HAP-1 (cell line): ENCODE results near the gene POGZ.

Experiments
- DNase-seq, 2 experiments: peaks; one replicate each; pipeline ENCODE4 v3.0.0-alpha.2; 2016 to 2020; ENCODE audit warnings: low spot score in 2 of 2
- H3K27me3 ChIP-seq: fragments of 250-450 bp; sonication (Bioruptor Pico); 2 replicates; pipeline ENCODE4 v1.5.1; 2020; ENCODE audit warnings: low read depth, mild to moderate bottlenecking, moderate library complexity
- H3K36me3 ChIP-seq: fragments of 250-450 bp; sonication (Bioruptor Pico); replicated peaks from 2 replicates; pipeline ENCODE4 v1.5.1; 2020; ENCODE audit warnings: mild to moderate bottlenecking
- H3K4me1 ChIP-seq: fragments of 250-450 bp; sonication (Bioruptor Pico); 2 replicates; pipeline ENCODE4 v1.5.1; 2020; ENCODE audit warnings: mild to moderate bottlenecking
- H3K4me3 ChIP-seq: fragments of 250-450 bp; sonication (Bioruptor Pico); 2 replicates; pipeline ENCODE4 v1.5.1; 2020; ENCODE audit warnings: mild to moderate bottlenecking, moderate library complexity
- H3K9me3 ChIP-seq: fragments of 250-450 bp; sonication (Bioruptor Pico); 2 replicates; pipeline ENCODE4 v1.5.1; 2020; ENCODE audit warnings: mild to moderate bottlenecking, moderate library complexity
- in situ Hi-C: fragments of 300-500 bp; cut with MboI; formaldehyde crosslinking; loops from 3 replicates; pipeline ENCODE4 v1.14.3; 2020; ENCODE audit warnings: low sequenced_read_pairs, inconsistent platforms, mixed read lengths

Gene POGZ

GRCh38 chr1:151425103-151425502, 34.2 kb downstream of the POGZ start:
- Histone ChIP-seq H3K4me1 (no peaks in the 10 kb centered on the region), H3K4me3 (no peak overlapping the region), H3K27me3 (no peaks in the 10 kb centered on the region), H3K36me3 (peaks cover 85% of the 10 kb centered on the region), H3K9me3 (no peaks in the 10 kb centered on the region)
- DNase-seq: no peak
- in situ Hi-C loops: no loop called here

DNA sequence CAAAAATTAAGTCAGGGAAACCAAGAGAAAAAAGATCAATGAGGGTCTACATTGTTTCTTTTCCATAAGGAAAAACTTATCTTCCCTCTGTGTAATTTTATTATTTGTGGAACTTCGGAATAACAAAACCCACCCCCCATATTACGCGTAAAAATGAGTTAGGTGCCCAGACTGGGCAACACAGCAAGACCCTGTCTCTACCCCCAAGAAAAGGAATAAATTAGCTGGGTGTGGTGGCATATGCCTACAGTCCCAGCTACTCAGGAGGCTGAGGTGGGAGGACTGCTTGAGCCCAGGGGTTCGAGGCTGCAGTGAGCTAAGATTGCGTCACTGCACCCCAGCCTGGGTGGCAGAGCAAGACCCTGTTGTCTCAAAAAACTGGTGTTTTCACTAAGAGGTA, 39.5 kb downstream of the POGZ start:
- in situ Hi-C loops: no loop called here
- Histone ChIP-seq H3K36me3 (peaks cover 70% of the 10 kb centered on the region), H3K9me3 (no peaks in the 10 kb centered on the region), H3K4me3 (no peak overlapping the region), H3K4me1 (no peaks in the 10 kb centered on the region), H3K27me3 (no peaks in the 10 kb centered on the region)
- no peak for DNase-seq

DNA sequence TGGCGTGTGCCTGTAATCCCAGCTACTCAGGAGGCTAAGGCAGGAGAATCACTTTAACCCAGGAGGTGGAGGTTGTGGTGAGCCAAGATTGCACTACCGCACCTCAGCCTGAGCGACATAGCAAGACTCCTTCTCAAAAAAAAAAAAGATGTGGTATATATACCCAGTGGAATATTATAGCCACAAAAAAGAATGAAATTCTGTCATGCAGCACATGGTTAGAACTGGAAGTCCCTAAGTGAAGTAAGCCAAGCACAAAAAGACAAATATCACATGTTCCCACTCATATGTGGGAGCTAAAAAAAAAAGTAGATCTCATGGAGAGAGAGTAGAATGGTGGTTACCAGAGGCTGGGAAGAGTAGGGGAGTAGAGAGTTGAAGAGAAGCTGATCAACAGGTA, 41.2 kb downstream of the POGZ start:
- Histone ChIP-seq H3K4me1 (no peaks in the 10 kb centered on the region), H3K4me3 (no peak overlapping the region), H3K36me3 (peaks cover 65% of the 10 kb centered on the region), H3K9me3 (no peaks in the 10 kb centered on the region), H3K27me3 (no peaks in the 10 kb centered on the region)
- no peak for DNase-seq
- in situ Hi-C loops: no loop called here

GRCh38 chr1:151416231-151416630, 43.1 kb downstream of the POGZ start:
- Histone ChIP-seq H3K4me3 (no peak overlapping the region), H3K36me3 (peaks cover 63% of the 10 kb centered on the region), H3K9me3 (no peaks in the 10 kb centered on the region), H3K27me3 (no peaks in the 10 kb centered on the region), H3K4me1 (no peaks in the 10 kb centered on the region)
- DNase-seq: no peak
- in situ Hi-C loops: no loop called here

DNA sequence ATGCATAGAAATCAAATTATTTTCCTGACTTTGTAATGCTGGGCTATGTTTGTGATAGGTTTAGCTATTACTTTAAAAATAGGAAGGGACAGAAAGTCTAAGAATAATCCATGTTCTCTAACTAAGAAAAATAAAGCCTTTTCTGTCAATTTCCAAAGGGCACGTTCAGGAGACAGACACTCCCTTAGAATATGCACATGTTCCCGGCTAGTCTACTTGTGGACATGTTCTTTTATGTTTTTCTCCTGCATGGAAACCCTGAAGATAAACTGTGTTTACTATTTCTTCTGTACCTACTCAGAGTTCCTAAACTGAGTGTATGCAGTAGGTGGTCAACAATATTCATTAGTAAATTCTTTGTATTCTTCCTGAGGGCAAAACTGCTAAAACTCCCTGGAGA, 47.4 kb downstream of the POGZ start:
- no peaks in the 10 kb centered on the region for H3K4me1 ChIP-seq
- no peak for DNase-seq
- no peak overlapping the region for H3K4me3 ChIP-seq
- in situ Hi-C loops: no loop called here
- no peaks in the 10 kb centered on the region for H3K9me3 ChIP-seq
- no peaks in the 10 kb centered on the region for H3K27me3 ChIP-seq
- H3K36me3 ChIP-seq: peaks cover 84% of the 10 kb centered on the region

DNA sequence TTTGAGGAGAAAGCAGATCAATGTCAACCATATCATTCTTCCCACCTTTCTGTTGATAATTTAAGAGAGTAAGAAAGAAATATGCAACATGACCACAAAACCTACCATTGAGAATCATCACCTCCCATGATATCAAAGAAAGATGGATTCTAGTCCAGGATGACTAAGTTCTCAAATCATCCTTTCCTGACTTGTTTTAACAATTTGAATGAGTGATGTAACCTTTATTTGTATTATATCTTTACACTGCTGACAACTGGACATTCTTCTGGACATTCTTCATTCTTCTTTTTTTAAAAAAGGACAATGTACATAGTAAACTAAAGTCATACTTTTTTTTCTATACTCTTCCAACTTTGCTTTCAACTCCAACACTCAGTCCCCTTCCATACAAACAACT, 50.4 kb downstream of the POGZ start:
- Histone ChIP-seq H3K9me3 (no peaks in the 10 kb centered on the region), H3K36me3 (peaks cover 86% of the 10 kb centered on the region), H3K27me3 (no peaks in the 10 kb centered on the region), H3K4me3 (no peak overlapping the region), H3K4me1 (no peaks in the 10 kb centered on the region)
- no peak for DNase-seq
- in situ Hi-C loops: no loop called here

DNA sequence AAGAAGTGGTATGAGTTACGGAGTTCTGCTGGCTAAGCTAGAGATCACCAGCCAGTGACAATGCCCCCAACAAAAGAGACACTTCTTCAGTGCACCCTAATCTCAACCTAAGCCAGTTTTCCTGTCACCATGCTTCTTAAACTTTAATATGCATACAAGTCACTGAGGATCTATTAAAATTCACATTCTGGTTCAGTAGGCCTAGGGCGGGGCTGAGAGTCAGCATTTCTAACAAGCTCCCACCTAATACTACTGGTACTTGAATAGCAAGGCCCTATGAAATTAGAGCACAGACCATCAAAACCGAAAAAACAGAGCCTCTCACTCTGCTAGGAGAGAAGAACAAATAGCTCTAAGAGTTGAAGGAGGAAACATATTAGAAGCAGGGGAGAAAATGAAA, 52.0 kb downstream of the POGZ start:
- Histone ChIP-seq H3K4me1 (no peaks in the 10 kb centered on the region), H3K4me3 (no peak overlapping the region), H3K36me3 (peaks cover 91% of the 10 kb centered on the region), H3K27me3 (no peaks in the 10 kb centered on the region), H3K9me3 (no peaks in the 10 kb centered on the region)
- DNase-seq: no peak
- in situ Hi-C loops: no loop called here

DNA sequence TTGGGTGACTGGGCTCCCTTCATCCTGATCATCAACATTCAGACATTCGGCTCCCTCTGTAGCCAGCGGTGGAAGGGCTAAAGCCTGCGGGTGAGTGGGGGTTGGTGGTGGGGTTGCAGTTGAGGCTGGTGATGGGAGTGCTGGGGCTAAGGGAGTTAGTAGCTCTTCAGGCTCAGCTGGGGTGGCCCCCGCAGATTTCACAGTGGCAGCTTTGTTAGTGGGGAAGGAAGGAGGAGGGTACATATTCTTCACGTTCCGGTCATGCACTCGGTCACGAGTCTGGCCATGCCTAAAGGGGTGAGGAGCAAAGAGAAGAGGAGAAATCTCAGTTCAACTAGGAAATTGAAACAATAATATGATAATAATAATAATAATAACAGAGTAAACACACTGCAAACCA, 53.1 kb downstream of the POGZ start:
- in situ Hi-C loops: no loop called here
- Histone ChIP-seq H3K4me3 (no peak overlapping the region), H3K27me3 (no peaks in the 10 kb centered on the region), H3K4me1 (no peaks in the 10 kb centered on the region), H3K36me3 (peaks cover 87% of the 10 kb centered on the region), H3K9me3 (no peaks in the 10 kb centered on the region)
- no peak for DNase-seq

DNA sequence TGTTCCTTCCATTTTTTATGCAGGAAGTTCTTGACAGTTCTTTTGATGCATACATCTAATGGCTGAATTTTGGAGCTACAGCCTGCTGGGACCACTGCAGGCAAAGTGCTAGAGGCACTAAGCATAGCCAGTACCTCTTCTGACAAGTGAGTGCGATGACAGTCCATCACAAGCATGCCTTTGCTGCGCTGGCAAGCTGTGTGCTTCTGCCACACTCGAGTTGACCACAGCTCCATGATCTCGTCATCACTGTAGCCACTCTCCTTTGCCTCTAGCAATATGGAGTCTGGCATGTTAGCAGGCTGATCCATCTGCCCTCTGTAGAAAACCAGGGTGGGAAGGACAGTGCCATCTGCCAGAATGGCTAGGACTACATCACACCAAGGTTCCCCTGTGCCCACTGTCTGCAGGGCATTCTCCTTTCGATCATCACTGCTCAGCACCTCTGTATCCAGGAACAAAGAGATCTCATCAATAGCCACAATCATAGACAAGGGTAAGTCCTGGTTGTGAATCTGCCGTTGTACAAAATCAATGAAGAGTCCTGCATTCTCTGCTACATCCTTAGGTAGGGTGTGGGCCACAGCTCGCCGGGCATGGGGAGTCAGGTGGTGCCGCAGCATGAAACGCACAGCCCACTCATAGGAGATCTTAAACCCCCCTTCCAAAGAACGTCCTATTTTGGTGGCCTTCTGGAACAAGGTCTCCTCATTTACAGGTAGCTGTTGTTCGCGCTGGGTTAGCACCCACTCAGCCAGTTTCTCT, 53.9 kb downstream of the POGZ start:
- Histone ChIP-seq H3K4me3 (no peak overlapping the region), H3K36me3 (peaks cover 87% of the 10 kb centered on the region), H3K27me3 (no peaks in the 10 kb centered on the region), H3K9me3 (no peaks in the 10 kb centered on the region), H3K4me1 (peaks cover 5% of the 10 kb centered on the region)
- in situ Hi-C loops: no loop called here
- no peak for DNase-seq

GRCh38 chr1:151403612-151404011, 55.7 kb downstream of the POGZ start:
- Histone ChIP-seq H3K27me3 (no peaks in the 10 kb centered on the region), H3K4me3 (no peak overlapping the region), H3K9me3 (no peaks in the 10 kb centered on the region), H3K4me1 (peaks cover 7% of the 10 kb centered on the region), H3K36me3 (peaks cover 72% of the 10 kb centered on the region)
- no peak for DNase-seq
- in situ Hi-C loops: no loop called here

GRCh38 chr1:151402764-151403163, 56.5 kb downstream of the POGZ start:
- H3K9me3 ChIP-seq: no peaks in the 10 kb centered on the region
- no peak overlapping the region for H3K4me3 ChIP-seq
- peaks cover 65% of the 10 kb centered on the region for H3K36me3 ChIP-seq
- in situ Hi-C loops: no loop called here
- H3K4me1 ChIP-seq: peaks cover 7% of the 10 kb centered on the region
- no peaks in the 10 kb centered on the region for H3K27me3 ChIP-seq
- no peak for DNase-seq

GRCh38 chr1:151401860-151402259, 57.4 kb downstream of the POGZ start:
- no peak for DNase-seq
- Histone ChIP-seq H3K4me1 (peaks cover 7% of the 10 kb centered on the region), H3K4me3 (no peak overlapping the region), H3K36me3 (peaks cover 57% of the 10 kb centered on the region), H3K9me3 (no peaks in the 10 kb centered on the region), H3K27me3 (no peaks in the 10 kb centered on the region)
- in situ Hi-C loops: no loop called here

DNA sequence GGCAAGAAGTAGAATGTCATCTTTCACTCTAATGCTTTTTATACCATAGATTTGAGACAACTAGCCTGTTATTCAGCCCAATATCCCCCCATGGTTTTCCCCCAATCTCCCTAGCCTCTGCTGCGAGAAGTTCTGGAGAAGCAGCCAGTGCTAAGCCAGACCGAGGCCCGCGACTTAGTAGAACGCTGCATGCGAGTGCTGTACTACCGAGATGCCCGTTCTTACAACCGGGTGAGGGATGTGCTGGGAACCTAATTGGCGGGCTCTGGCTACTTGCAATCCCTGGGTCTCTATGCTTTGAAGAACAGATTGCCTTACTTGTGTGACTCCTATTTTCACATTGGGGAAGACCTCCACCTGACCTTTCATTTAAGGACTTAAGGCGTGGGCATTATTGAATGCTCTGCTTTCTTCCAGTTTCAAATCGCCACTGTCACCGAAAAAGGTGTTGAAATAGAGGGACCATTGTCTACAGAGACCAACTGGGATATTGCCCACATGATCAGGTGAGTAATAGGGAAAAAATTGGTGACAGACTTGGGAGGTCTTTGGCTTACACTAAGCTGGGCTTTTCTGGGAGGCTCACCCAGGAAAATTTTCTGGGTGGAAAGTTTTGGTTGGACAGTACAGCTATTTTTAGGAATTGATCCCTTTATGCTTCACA, 58.0 kb downstream of the POGZ start:
- H3K4me1 ChIP-seq: peaks cover 7% of the 10 kb centered on the region
- no peaks in the 10 kb centered on the region for H3K27me3 ChIP-seq
- no peak for DNase-seq
- H3K36me3 ChIP-seq: peaks cover 51% of the 10 kb centered on the region
- H3K9me3 ChIP-seq: no peaks in the 10 kb centered on the region
- H3K4me3 ChIP-seq: no peak overlapping the region
- in situ Hi-C loops: no loop called here

- H3K4me1 ChIP-seq: peaks cover 7% of the 10 kb centered on the region
- H3K4me3 ChIP-seq: peak within 1 kb of the TSS; percentile 97
- H3K27me3 ChIP-seq: no peaks in the 10 kb centered on the region
- in situ Hi-C loops: no loop called here
- H3K36me3 ChIP-seq: peaks cover 34% of the 10 kb centered on the region
- no peaks in the 10 kb centered on the region for H3K9me3 ChIP-seq
- DNase-seq: peak; percentile 84 to 89
These were observed 59.7 kb downstream of the POGZ start, which contains the start of gene PSMB4 for GRCh38 chr1:151399324-151400171. TSS of gene PSMB4 (plus strand) at chr1:151399573. CDS start at chr1:151399588, 15 bp downstream.
